H1 (cell line): ENCODE measurements around the gene PLB1. TPM values are rescaled to one million over a fixed set of nuclear protein-coding genes. Genes with fewer than 3 reads are reported as not detected.

Experiments used
- CTCF ChIA-PET: fragments of 300-600 bp; sonication (Branson Sonifier 250); formaldehyde crosslinking; loops from one replicate; lab custom pipeline; 2021; ENCODE audit not compliant: partially characterized antibody; lab: Charles Lee
- POLR2A ChIA-PET: fragments of 300-600 bp; sonication (Branson Sonifier 250); formaldehyde crosslinking; loops from one replicate; lab custom pipeline; 2021; ENCODE audit warnings: inconsistent platforms; ENCODE audit not compliant: partially characterized antibody; lab: Charles Lee
- DNase-seq, 2 experiments: peaks; one replicate each; pipeline versions ENCODE4 v3.0.0 to v3.0.0-alpha.2; 2010 to 2022; ENCODE audit warnings: low spot score in 2 of 2, low read depth in 1 of 2, mixed read lengths in 1 of 2
- FAIRE-seq: peaks from 2 replicates; lab custom pipeline; 2011; peaks lifted over from hg19 to GRCh38; lab: Jason Lieb, UNC
- H2AFZ ChIP-seq: 2 replicates; pipeline ENCODE4 v1.8.1; 2012; ENCODE audit warnings: low read length, inconsistent platforms
- H2AK5ac ChIP-seq: 2 replicates; pipeline ENCODE4 v1.6.1; 2013; ENCODE audit warnings: low read depth, low read length
- H2BK120ac ChIP-seq: replicated peaks from 2 replicates; pipeline ENCODE3; 2013; ENCODE audit warnings: low read depth, low read length, inconsistent platforms
- H2BK12ac ChIP-seq: 2 replicates; pipeline ENCODE4 v1.6.1; 2013; ENCODE audit warnings: low read depth, low read length
- H2BK15ac ChIP-seq: 2 replicates; pipeline ENCODE4 v1.6.1; 2013; ENCODE audit warnings: low read length
- H2BK20ac ChIP-seq: 2 replicates; pipeline ENCODE4 v1.6.1; 2013; ENCODE audit warnings: low read length
- H2BK5ac ChIP-seq: 2 replicates; pipeline ENCODE4 v1.6.1; 2013; ENCODE audit warnings: low read depth, low read length
- H3K14ac ChIP-seq: 2 replicates; pipeline ENCODE4 v1.6.1; 2013; ENCODE audit warnings: inconsistent platforms; ENCODE audit not compliant: insufficient read length
- H3K18ac ChIP-seq: 2 replicates; pipeline ENCODE4 v1.6.1; 2013; ENCODE audit warnings: low read length; ENCODE audit errors: extremely low read depth
- H3K23ac ChIP-seq: 2 replicates; pipeline ENCODE4 v1.6.1; 2013; ENCODE audit warnings: inconsistent platforms; ENCODE audit not compliant: insufficient read length
- H3K23me2 ChIP-seq: 2 replicates; pipeline ENCODE4 v1.6.1; 2013; ENCODE audit warnings: low read depth, low read length
- H3K27ac ChIP-seq: 2 replicates; pipeline ENCODE4 v1.6.1; 2011; ENCODE audit warnings: low read depth, low read length, inconsistent platforms
- H3K27me3 ChIP-seq, 4 experiments: replicated peaks in 1 of 4; 1 replicate in 1 of 4; 2 replicates in 3 of 4; pipeline versions ENCODE4 v1.6.1 to v1.8.1; 2011 to 2013; ENCODE audit warnings: low read length in 3 of 4, mild to moderate bottlenecking in 3 of 4, inconsistent platforms in 2 of 4, mixed read lengths in 2 of 4, moderate library complexity in 1 of 4; ENCODE audit not compliant: control insufficient read depth in 3 of 4, insufficient read depth in 3 of 4; ENCODE audit errors: extremely low read depth in 1 of 4
- H3K36me3 ChIP-seq, 4 experiments: 2 replicates each; pipeline versions ENCODE4 v1.6.1 to v1.8.1; 2011 to 2013; ENCODE audit warnings: mild to moderate bottlenecking in 4 of 4, low read length in 3 of 4, moderate library complexity in 2 of 4, control low read depth in 1 of 4, inconsistent platforms in 1 of 4; ENCODE audit not compliant: insufficient read depth in 4 of 4, control insufficient read depth in 2 of 4
- H3K4ac ChIP-seq: replicated peaks from 2 replicates; pipeline ENCODE3; 2013; ENCODE audit warnings: low read length, low read depth, mixed read lengths, inconsistent platforms; ENCODE audit not compliant: insufficient read length
- H3K4me1 ChIP-seq, 4 experiments: replicated peaks in 1 of 4; 1 replicate in 1 of 4; 2 replicates in 3 of 4; pipeline versions ENCODE4 v1.6.1 to v1.8.1; 2011 to 2013; ENCODE audit warnings: low read length in 3 of 4, inconsistent platforms in 2 of 4, mixed read lengths in 1 of 4; ENCODE audit not compliant: insufficient read depth in 4 of 4, control insufficient read depth in 3 of 4
- H3K4me2 ChIP-seq, 2 experiments: 2 replicates each; pipeline versions ENCODE4 v1.6.1 to v1.8.1; 2011 to 2013; ENCODE audit warnings: low read depth in 2 of 2, low read length in 2 of 2, control low read depth in 1 of 2, inconsistent platforms in 1 of 2, mild to moderate bottlenecking in 1 of 2; ENCODE audit not compliant: insufficient read depth in 1 of 2
- H3K4me3 ChIP-seq, 4 experiments: fragments of 200-600, 300-600 bp in 1 of 4; sonication (generic), shearing (Covaris generic), sonication (Bioruptor Twin) in 1 of 4; 2 replicates each; pipeline versions ENCODE4 v1.5.1 to v1.8.1; 2011 to 2016; ENCODE audit warnings: low read length in 4 of 4, low read depth in 3 of 4, control low read depth in 2 of 4, inconsistent platforms in 2 of 4, mild to moderate bottlenecking in 2 of 4, mixed read lengths in 1 of 4, moderate library complexity in 1 of 4; ENCODE audit not compliant: insufficient read depth in 2 of 4; ENCODE audit errors: extremely low read depth in 1 of 4
- H3K56ac ChIP-seq: replicated peaks from 2 replicates; pipeline ENCODE3; 2013; ENCODE audit warnings: low read depth, mild to moderate bottlenecking, mixed read lengths, low read length, inconsistent platforms; ENCODE audit not compliant: insufficient read length
- H3K79me1 ChIP-seq: 2 replicates; pipeline ENCODE4 v1.6.1; 2013; ENCODE audit warnings: low read depth, low read length, control low read depth
- H3K79me2 ChIP-seq, 2 experiments: 2 replicates each; pipeline versions ENCODE4 v1.6.1 to v1.8.1; 2012 to 2013; ENCODE audit warnings: low read length in 2 of 2, mild to moderate bottlenecking in 2 of 2, inconsistent platforms in 1 of 2; ENCODE audit not compliant: insufficient read depth in 2 of 2, control insufficient read depth in 1 of 2
- H3K9ac ChIP-seq, 4 experiments: replicated peaks in 1 of 4; 1 replicate in 1 of 4; 2 replicates in 3 of 4; pipeline versions ENCODE4 v1.6.1 to v1.8.1; 2011 to 2013; ENCODE audit warnings: low read depth in 3 of 4, low read length in 3 of 4, control low read depth in 2 of 4, mild to moderate bottlenecking in 2 of 4, moderate library complexity in 2 of 4, inconsistent platforms in 1 of 4; ENCODE audit errors: extremely low read depth in 1 of 4
- H3K9me3 ChIP-seq, 2 experiments: 2 replicates each; pipeline versions ENCODE4 v1.6.1 to v1.8.1; 2012 to 2013; ENCODE audit warnings: mild to moderate bottlenecking in 2 of 2, moderate library complexity in 2 of 2, control low read depth in 1 of 2, inconsistent platforms in 1 of 2, low read depth in 1 of 2, low read length in 1 of 2, mixed read lengths in 1 of 2; ENCODE audit not compliant: insufficient read depth in 2 of 2
- H4K20me1 ChIP-seq, 2 experiments: replicated peaks in 1 of 2; 2 replicates each; pipeline versions ENCODE3 to v1.8.1; 2011 to 2013; ENCODE audit warnings: inconsistent platforms in 2 of 2, low read length in 2 of 2, mild to moderate bottlenecking in 1 of 2; ENCODE audit not compliant: insufficient read depth in 2 of 2, control insufficient read depth in 1 of 2
- H4K5ac ChIP-seq: 2 replicates; pipeline ENCODE4 v1.6.1; 2013; ENCODE audit warnings: low read length, low read depth, mixed read lengths, inconsistent platforms; ENCODE audit not compliant: insufficient read length
- H4K8ac ChIP-seq: 2 replicates; pipeline ENCODE4 v1.8.0; 2013; ENCODE audit warnings: mild to moderate bottlenecking, moderate library complexity, low read length, inconsistent platforms; ENCODE audit not compliant: insufficient read depth; ENCODE audit errors: extremely low read depth
- H4K91ac ChIP-seq: replicated peaks from 2 replicates; pipeline ENCODE3; 2013; ENCODE audit warnings: low read length, mixed read lengths, inconsistent platforms; ENCODE audit not compliant: insufficient read length
- ATF3 ChIP-seq: IDR thresholded peaks from 2 replicates; pipeline ENCODE4 v1.6.1; 2011; ENCODE audit warnings: low read depth, mild to moderate bottlenecking, low read length; ENCODE audit not compliant: insufficient read depth
- EZH2 ChIP-seq: fragments of 200-600 bp; sonication (generic); IDR thresholded peaks from 2 replicates; pipeline ENCODE4 v1.7.1; 2012; ENCODE audit warnings: low read depth, mild to moderate bottlenecking, moderate library complexity, low read length, inconsistent platforms; ENCODE audit not compliant: severe bottlenecking
- FOSL1 ChIP-seq: IDR thresholded peaks from 2 replicates; pipeline ENCODE4 v1.6.1; 2011; ENCODE audit warnings: mild to moderate bottlenecking, low read depth, low read length, moderate library complexity; ENCODE audit not compliant: insufficient read depth
- NRF1 ChIP-seq: IDR thresholded peaks from 2 replicates; pipeline ENCODE4 v1.6.1; 2011; ENCODE audit warnings: mild to moderate bottlenecking, low read depth, low read length, improper control_type of control experiment
- SAP30 ChIP-seq: fragments of 300-600 bp; sonication (generic); IDR thresholded peaks from 2 replicates; pipeline ENCODE4 v1.7.1; 2012; ENCODE audit warnings: low read length, moderate library complexity, mild to moderate bottlenecking, inconsistent platforms; ENCODE audit not compliant: insufficient read depth, insufficient replicate concordance
- SIN3A ChIP-seq, 2 experiments: IDR thresholded peaks in 1 of 2; conservative IDR thresholded peaks in 1 of 2; 2 replicates each; pipeline ENCODE4 v1.6.1; 2011 to 2012; ENCODE audit warnings: low read length in 2 of 2, improper control_type of control experiment in 1 of 2, low read depth in 1 of 2, mild to moderate bottlenecking in 1 of 2
- WGBS, 2 experiments: shearing (Covaris generic) in 1 of 2; methylation state at CpG; one replicate each; pipeline versions ENCODE4 v1.1.6 to v1.1.7; 2013 to 2015; ENCODE audit warnings: low lambda C conversion rate in 2 of 2, mixed read lengths in 2 of 2, inconsistent platforms in 1 of 2, low coverage in 1 of 2, missing lambda C conversion rate in 1 of 2; ENCODE audit not compliant: insufficient replicate concordance in 2 of 2, insufficient coverage in 1 of 2, insufficient read length in 1 of 2; ENCODE audit errors: extremely low coverage in 1 of 2, missing lambda C conversion rate in 1 of 2; 5-methylcytosine and 5-hydroxymethylcytosine counted together
- polyA plus RNA-seq, 7 experiments: library from polyadenylated mRNA; depleted of rRNA in 3 of 7; stranded (reverse) in 5 of 7; unstranded in 2 of 7; fragments of >200 nt in 5 of 7; fragments of 200-250 nt in 2 of 7; gene quantifications; 1 replicate in 5 of 7; 2 replicates in 1 of 7; 4 replicates in 1 of 7; pipeline versions ENCODE4 v1.2.1 to v1.2.3, GENCODE V29; 2011 to 2013; ENCODE audit warnings: missing spikeins in 2 of 7, mixed read lengths in 2 of 7
- total RNA-seq: library from RNA; stranded (reverse); fragmentation: NEBNext Ultra II Directional; extraction: Animal tissue kit (Norgen Biotek cat#: 25700); gene quantifications from 2 replicates; pipeline ENCODE4 v1.2.1, GENCODE V29; 2021
- TF ChIP-seq, protein P1 (sequence below): IDR thresholded peaks from 2 replicates; pipeline ENCODE4 v1.6.1; 2011; ENCODE audit warnings: low read length, improper control_type of control experiment

PLB1 gene
- total and polyA plus RNA-seq, 2 of the 8 experiments (the other 6 are each of a cell fraction or from before 2014, with no cell fraction given): 0.20 to 0.36 TPM

GRCh38 chr2:28465148-28465885 lies 30.5 kb upstream of the PLB1 start:
- CTCF ChIA-PET: interaction anchor here (0.8 kb wide), 1 partner anchor 28 kb away, joined by 3 read pairs; no protein-coding TSS in a partner anchor
- Histone ChIP-seq H2BK5ac (no peak overlapping the region), H3K56ac (no peak overlapping the region), H3K79me2 (no peaks in the 10 kb centered on the region), H3K4me1 (no peaks in the 10 kb centered on the region), H4K8ac (no peak overlapping the region), H2BK12ac (no peak overlapping the region), H3K9ac (no peak overlapping the region), H3K36me3 (no peaks in the 10 kb centered on the region), H3K23ac (no peak overlapping the region), H3K23me2 (no peaks in the 10 kb centered on the region), H4K91ac (no peak overlapping the region), H3K4ac (no peak overlapping the region), H4K20me1 (no peaks in the 10 kb centered on the region), H2AFZ (no peak overlapping the region), H3K27me3 (no peaks in the 10 kb centered on the region), H3K18ac (no peak overlapping the region), H3K27ac (no peak overlapping the region), H2AK5ac (no peak overlapping the region), H2BK120ac (no peak overlapping the region), H3K4me2 (no peak overlapping the region), H3K9me3 (no peaks in the 10 kb centered on the region), H3K4me3 (no peak overlapping the region), H2BK15ac (no peak overlapping the region), H4K5ac (no peak overlapping the region), H3K14ac (no peak overlapping the region), H2BK20ac (no peak overlapping the region), H3K79me1 (no peaks in the 10 kb centered on the region)
- WGBS, 2 experiments: 67% methylated on average over 8 of the region's 8 CpGs; no CpG with 5 or more reads in 1 of the 2 experiments
- DNase-seq (no peak), FAIRE-seq (no peak)
- POLR2A ChIA-PET: no interaction called here
- no peak for TF ChIP-seq FOSL1
- TF ChIP-seq, protein P1, sequence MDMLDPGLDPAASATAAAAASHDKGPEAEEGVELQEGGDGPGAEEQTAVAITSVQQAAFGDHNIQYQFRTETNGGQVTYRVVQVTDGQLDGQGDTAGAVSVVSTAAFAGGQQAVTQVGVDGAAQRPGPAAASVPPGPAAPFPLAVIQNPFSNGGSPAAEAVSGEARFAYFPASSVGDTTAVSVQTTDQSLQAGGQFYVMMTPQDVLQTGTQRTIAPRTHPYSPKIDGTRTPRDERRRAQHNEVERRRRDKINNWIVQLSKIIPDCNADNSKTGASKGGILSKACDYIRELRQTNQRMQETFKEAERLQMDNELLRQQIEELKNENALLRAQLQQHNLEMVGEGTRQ: no peak
- no peak for TF ChIP-seq SAP30
- TF ChIP-seq SIN3A (conservative IDR thresholded peaks at IDR 0.05 in 1 of 2, IDR thresholded peaks at IDR 0.05 in 1 of 2; ENCODE audit: low read depth in 1 of 2, low read length in 2 of 2): no peak
- TF ChIP-seq EZH2: no peak
- TF ChIP-seq ATF3: no peak
- no peak for TF ChIP-seq NRF1
